Upper lobe of left lung (tissue), 4 donors: ENCODE measurements around the gene DIP2C.

Experiments used
- CTCF ChIP-seq, 6 experiments: fragments of 450-650 bp in 4 of 6; fragments of 200-600 bp in 2 of 6; sonication (generic) in 2 of 6; IDR thresholded peaks; one replicate each; pipeline ENCODE4 v1.5.1; 2016 to 2019; ENCODE audit warnings: antibody characterized with exemption in 6 of 6
- EP300 ChIP-seq, 4 donors: sonication (generic); formaldehyde crosslinking; IDR thresholded peaks; one replicate each; pipeline ENCODE4 v1.5.1; 2017; ENCODE audit warnings: antibody characterized with exemption in 4 of 4, control low read depth in 2 of 4
- POLR2A ChIP-seq, 4 donors: fragments of 450-650 bp; IDR thresholded peaks; one replicate each; pipeline ENCODE4 v1.5.1; 2016 to 2017; ENCODE audit warnings: antibody characterized with exemption in 4 of 4, mild to moderate bottlenecking in 2 of 4
- POLR2AphosphoS5 ChIP-seq, 2 donors: sonication (generic); formaldehyde crosslinking; IDR thresholded peaks; one replicate each; pipeline ENCODE4 v1.5.1; 2017; ENCODE audit warnings: antibody characterized with exemption in 2 of 2

- no peak for TF ChIP-seq CTCF (IDR thresholded peaks at IDR 0.05)
- no peak for TF ChIP-seq POLR2AphosphoS5 (IDR thresholded peaks at IDR 0.05)
- TF ChIP-seq POLR2A (IDR thresholded peaks at IDR 0.05) = no peak
- TF ChIP-seq EP300 (IDR thresholded peaks at IDR 0.05) = no peak
Measured at GRCh38 chr10:599767-600166, 89.7 kb downstream of the DIP2C start.
